Endothelial cell of umbilical vein (primary cell): ENCODE results near the gene DENND1B.

ENCODE experiments used
- POLR2A ChIP-seq: IDR thresholded peaks from 2 replicates; pipeline ENCODE4 v1.6.1; 2012; ENCODE audit warnings: low read depth, mild to moderate bottlenecking, control low read depth, low read length
- POLR2AphosphoS5 ChIP-seq: IDR thresholded peaks from 2 replicates; pipeline ENCODE4 v1.6.1; 2012; ENCODE audit warnings: low read depth, mild to moderate bottlenecking, control low read depth, low read length, moderate library complexity; ENCODE audit not compliant: insufficient read depth
- TF ChIP-seq, protein P1 (sequence below), 2 donors: IDR thresholded peaks; 1 replicate in 1 of 2; 2 replicates in 1 of 2; pipeline ENCODE4 v1.5.1; 2011; ENCODE audit warnings: low read length in 2 of 2, mild to moderate bottlenecking in 2 of 2, moderate library complexity in 2 of 2, control low read depth in 1 of 2, inconsistent platforms in 1 of 2, low read depth in 1 of 2; ENCODE audit not compliant: insufficient read depth in 1 of 2; ENCODE audit errors: extremely low read depth in 1 of 2

DNA sequence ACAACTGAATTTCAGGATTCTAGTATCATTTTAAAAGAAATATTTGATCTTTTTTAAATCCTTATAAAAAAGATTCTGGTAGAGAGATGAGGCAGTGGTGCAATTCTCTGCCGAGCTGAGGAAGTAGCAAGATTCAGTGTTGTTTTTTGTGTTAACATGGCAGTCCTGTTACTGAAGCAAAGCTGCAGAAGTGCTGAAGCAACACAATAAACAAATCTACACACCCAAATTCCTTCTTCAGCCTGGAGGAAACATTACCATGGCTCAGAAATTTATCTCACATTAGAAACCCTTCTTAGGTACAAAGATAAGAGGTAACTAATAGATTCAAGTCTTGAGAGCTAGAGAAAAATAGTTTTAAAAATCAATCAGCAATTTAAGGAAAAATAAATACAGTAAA lies 216.0 kb downstream of the DENND1B start:
- TF ChIP-seq POLR2A (no peak), POLR2AphosphoS5 (no peak)
- TF ChIP-seq, protein P1, sequence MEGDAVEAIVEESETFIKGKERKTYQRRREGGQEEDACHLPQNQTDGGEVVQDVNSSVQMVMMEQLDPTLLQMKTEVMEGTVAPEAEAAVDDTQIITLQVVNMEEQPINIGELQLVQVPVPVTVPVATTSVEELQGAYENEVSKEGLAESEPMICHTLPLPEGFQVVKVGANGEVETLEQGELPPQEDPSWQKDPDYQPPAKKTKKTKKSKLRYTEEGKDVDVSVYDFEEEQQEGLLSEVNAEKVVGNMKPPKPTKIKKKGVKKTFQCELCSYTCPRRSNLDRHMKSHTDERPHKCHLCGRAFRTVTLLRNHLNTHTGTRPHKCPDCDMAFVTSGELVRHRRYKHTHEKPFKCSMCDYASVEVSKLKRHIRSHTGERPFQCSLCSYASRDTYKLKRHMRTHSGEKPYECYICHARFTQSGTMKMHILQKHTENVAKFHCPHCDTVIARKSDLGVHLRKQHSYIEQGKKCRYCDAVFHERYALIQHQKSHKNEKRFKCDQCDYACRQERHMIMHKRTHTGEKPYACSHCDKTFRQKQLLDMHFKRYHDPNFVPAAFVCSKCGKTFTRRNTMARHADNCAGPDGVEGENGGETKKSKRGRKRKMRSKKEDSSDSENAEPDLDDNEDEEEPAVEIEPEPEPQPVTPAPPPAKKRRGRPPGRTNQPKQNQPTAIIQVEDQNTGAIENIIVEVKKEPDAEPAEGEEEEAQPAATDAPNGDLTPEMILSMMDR (IDR thresholded peaks at IDR 0.05; ENCODE audit: extremely low read depth in 1 of 2, insufficient read depth in 1 of 2, low read depth in 1 of 2, low read length in 2 of 2) = no peak
